Lung (tissue), 12 donors: ENCODE measurements around the gene KCNQ2. TPM values are rescaled to one million over a fixed set of nuclear protein-coding genes. Genes with fewer than 3 reads are reported as not detected.
A peak's percentile ranks its signal among the peaks of the same experiment; 100 is the strongest.

Experiments
- ATAC-seq: fragments of 200-7000 bp; cut with Tn5 transposase; one replicate; pipeline ENCODE4 v1.9.1; 2020; ENCODE audit warnings: moderate number of reproducible peaks; ENCODE audit not compliant: insufficient read depth, low FRiP score
- DNase-seq, 3 donors: peaks; one replicate each; pipeline ENCODE4 v3.0.0-alpha.2; 2013 to 2017
- H3K27ac ChIP-seq, 2 donors: one replicate each; pipeline ENCODE4 v1.5.1; 2013; ENCODE audit warnings: mild to moderate bottlenecking in 2 of 2, moderate library complexity in 2 of 2, control low read depth in 1 of 2, inconsistent platforms in 1 of 2, low read depth in 1 of 2, low read length in 1 of 2
- H3K27me3 ChIP-seq, 3 donors: one replicate each; pipeline ENCODE4 v1.5.1; 2013; ENCODE audit warnings: low read length in 2 of 3; ENCODE audit not compliant: control insufficient read depth in 3 of 3, insufficient read depth in 3 of 3
- H3K36me3 ChIP-seq, 4 donors: one replicate each; pipeline ENCODE4 v1.5.1; 2013; ENCODE audit warnings: low read length in 4 of 4, mild to moderate bottlenecking in 1 of 4, moderate library complexity in 1 of 4; ENCODE audit not compliant: control insufficient read depth in 4 of 4, insufficient read depth in 4 of 4
- H3K4me1 ChIP-seq, 5 donors: one replicate each; pipeline ENCODE4 v1.5.1; 2013; ENCODE audit warnings: low read length in 5 of 5, mild to moderate bottlenecking in 2 of 5, moderate library complexity in 1 of 5; ENCODE audit not compliant: control insufficient read depth in 5 of 5, insufficient read depth in 5 of 5
- H3K4me3 ChIP-seq: one replicate; pipeline ENCODE4 v1.5.1; 2013; ENCODE audit warnings: mild to moderate bottlenecking, control low read depth, moderate library complexity
- H3K9ac ChIP-seq, 2 donors: one replicate each; pipeline ENCODE4 v1.5.1; 2013; ENCODE audit warnings: low read length in 2 of 2, control low read depth in 1 of 2; ENCODE audit not compliant: insufficient read depth in 1 of 2
- H3K9me3 ChIP-seq, 4 donors: one replicate each; pipeline ENCODE4 v1.5.1; 2013; ENCODE audit warnings: low read length in 3 of 4, mild to moderate bottlenecking in 1 of 4, moderate library complexity in 1 of 4; ENCODE audit not compliant: control insufficient read depth in 4 of 4, insufficient read depth in 3 of 4
- CTCF ChIP-seq: IDR thresholded peaks from 2 replicates; pipeline ENCODE4 v1.5.1; 2012; ENCODE audit warnings: mild to moderate bottlenecking; ENCODE audit errors: control extremely low read depth, extremely low read depth
- WGBS, 2 donors: extraction: QIAGEN DNeasy Blood & Tissue Kit; methylation state at CpG; one replicate each; pipeline ENCODE4 v1.1.7; 2013; 5-methylcytosine and 5-hydroxymethylcytosine counted together
- polyA plus RNA-seq, 2 donors: library from polyadenylated mRNA; stranded (reverse); fragments of 200-250 nt; gene quantifications; one replicate each; pipeline ENCODE4 v1.2.1, GENCODE V29; 2013
- total RNA-seq, 2 donors: library from RNA; depleted of rRNA in 1 of 2; stranded (reverse); fragments of >200 nt in 1 of 2; gene quantifications; one replicate each; pipeline ENCODE4 v1.2.1, GENCODE V29; 2014 to 2021
- donor health status: control.
- donor health status: control.
- donor health status: Bipolar disorder and iron deficiency.
- donor health status: healthy.
- donor health status: DM: yes; HTN: yes; CAD: no.

KCNQ2 gene
- total and polyA plus RNA-seq, 4 donors = 0.18 to 6.8 (median 0.28) TPM; not detected in 1

DNA sequence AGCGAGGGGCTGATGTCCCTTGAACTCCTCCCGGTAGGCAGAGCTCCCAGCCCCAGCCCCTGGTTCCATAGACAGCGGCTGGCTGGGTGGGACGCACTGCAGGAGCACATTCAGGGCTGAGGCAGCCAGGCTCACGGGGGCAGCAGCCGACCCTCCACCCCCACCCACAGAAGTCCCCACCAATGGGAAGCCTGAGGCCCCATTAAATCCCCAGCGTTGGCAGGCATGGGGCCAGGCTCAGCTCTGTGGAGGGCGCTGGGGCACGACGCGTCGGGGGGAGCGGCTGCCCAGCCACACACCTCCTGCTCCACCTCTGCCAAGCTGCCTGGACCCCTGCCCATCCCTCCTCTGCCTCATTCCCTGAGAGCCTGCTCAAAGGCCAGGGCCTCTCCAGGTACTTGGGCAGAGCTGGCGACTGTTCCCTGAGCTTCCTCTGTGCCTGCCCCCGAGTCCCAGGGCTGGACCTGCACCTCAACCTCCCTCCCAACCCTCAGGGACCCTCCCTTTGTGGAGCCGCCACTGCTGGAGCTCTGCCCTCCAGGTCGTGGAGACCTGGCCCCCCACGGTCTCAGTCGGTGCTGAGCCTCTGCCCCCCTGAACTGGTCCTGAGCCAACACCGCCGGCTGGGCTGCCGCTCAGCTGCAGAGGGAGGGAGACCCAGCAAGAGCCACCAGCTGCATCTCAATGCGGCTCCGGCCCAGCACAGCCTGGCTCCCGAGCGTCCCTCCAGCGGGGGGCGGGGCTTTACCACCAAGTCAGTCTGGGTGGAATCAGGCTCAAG lies 120.5 kb downstream of the KCNQ2 start:
- no peak for TF ChIP-seq CTCF
- Histone ChIP-seq H3K36me3 (no peaks in the 10 kb centered on the region), H3K4me3 (no peak overlapping the region), H3K9me3 (no peaks in the 10 kb centered on the region), H3K4me1 (peaks cover 0 to 28% (median 6%) of the 10 kb centered on the region in 5 donors), H3K9ac (no peak overlapping the region), H3K27me3 (peaks cover 0 to 6% (median 0%) of the 10 kb centered on the region in 3 donors), H3K27ac (no peak overlapping the region)
- peak; percentile 85 to 90 (median 87) for DNase-seq
- WGBS, 2 donors = 37 to 39% methylated on average over 28 of the region's 28 CpGs
- ATAC-seq = no peak

- ATAC-seq (no peak), DNase-seq (no peak)
- WGBS, 2 donors = 88% methylated on average over 12 of the region's 12 CpGs
- Histone ChIP-seq H3K27ac (no peak overlapping the region), H3K4me3 (no peak overlapping the region), H3K4me1 (peaks cover 0 to 35% (median 7%) of the 10 kb centered on the region in 5 donors), H3K9ac (no peak overlapping the region), H3K36me3 (no peaks in the 10 kb centered on the region), H3K9me3 (no peaks in the 10 kb centered on the region), H3K27me3 (peaks cover 0 to 6% (median 0%) of the 10 kb centered on the region in 3 donors)
- no peak for TF ChIP-seq CTCF
Measured at GRCh38 chr20:63351326-63351700, 121.1 kb downstream of the KCNQ2 start.

GRCh38 chr20:63350597-63351325 lies 121.7 kb downstream of the KCNQ2 start:
- Histone ChIP-seq H3K4me3 (no peak overlapping the region), H3K4me1 (peaks cover 0 to 41% (median 7%) of the 10 kb centered on the region in 5 donors), H3K36me3 (no peaks in the 10 kb centered on the region), H3K9ac (no peak overlapping the region), H3K27ac (no peak overlapping the region), H3K27me3 (peaks cover 0 to 6% (median 0%) of the 10 kb centered on the region in 3 donors), H3K9me3 (no peaks in the 10 kb centered on the region)
- no peak for TF ChIP-seq CTCF
- DNase-seq (no peak), ATAC-seq (no peak)
- WGBS, 2 donors = 88 to 96% methylated on average over 39 to 46 of the region's 46 CpGs

Other genes with a start within 250 kb of the KCNQ2 start
- under 1 TPM in 1 of 2 donors, not detected in 1; 0.71 TPM for gene BIRC7, start 236.8 kb downstream of the KCNQ2 start, total RNA-seq
- gene BIRC7, start 236.8 kb downstream of the KCNQ2 start, polyA plus RNA-seq = 1 to 10 TPM in 1 of 2 donors, under 1 TPM in 1; 0.57 to 1.2 TPM
- 1 to 10 TPM in 1 of 2 donors, not detected in 1; 1.7 TPM for gene NKAIN4, start 218.2 kb downstream of the KCNQ2 start, total RNA-seq
- under 1 TPM in 1 of 2 donors, not detected in 1; 0.10 TPM for gene NKAIN4, start 218.2 kb downstream of the KCNQ2 start, polyA plus RNA-seq
- 100 to 1,000 TPM in 1 of 2 donors, 10 to 100 TPM in 1; 47.0 to 108 TPM for gene ARFGAP1, start 199.8 kb downstream of the KCNQ2 start, total RNA-seq
- gene ARFGAP1, start 199.8 kb downstream of the KCNQ2 start, polyA plus RNA-seq = 100 to 1,000 TPM in 1 of 2 donors, 10 to 100 TPM in 1; 70.8 to 104 TPM
- gene COL20A1, start 179.5 kb downstream of the KCNQ2 start, total RNA-seq = under 1 TPM in 1 of 2 donors, not detected in 1; 0.06 TPM
- under 1 TPM in 1 of 2 donors, not detected in 1; 0.09 TPM for gene COL20A1, start 179.5 kb downstream of the KCNQ2 start, polyA plus RNA-seq
- gene CHRNA4, start 111.3 kb downstream of the KCNQ2 start, total RNA-seq = 1 to 10 TPM in 1 of 2 donors, under 1 TPM in 1; 0.85 to 1.1 TPM
- gene CHRNA4, start 111.3 kb downstream of the KCNQ2 start, polyA plus RNA-seq = under 1 TPM; 0.01 to 0.06 TPM
- gene EEF1A2, start 26.4 kb upstream of the KCNQ2 start, total RNA-seq = 1 to 10 TPM; 1.3 to 1.9 TPM
- gene EEF1A2, start 26.4 kb upstream of the KCNQ2 start, polyA plus RNA-seq = under 1 TPM; 0.47 to 0.73 TPM
- gene PPDPF, start 48.1 kb upstream of the KCNQ2 start, total RNA-seq = 100 to 1,000 TPM in 1 of 2 donors, 10 to 100 TPM in 1; 36.9 to 545 TPM
- gene PPDPF, start 48.1 kb upstream of the KCNQ2 start, polyA plus RNA-seq = 100 to 1,000 TPM; 409 to 540 TPM
- 1 to 10 TPM in 1 of 2 donors, under 1 TPM in 1; 0.34 to 5.1 TPM for gene PTK6, start 64.7 kb upstream of the KCNQ2 start, total RNA-seq
- gene PTK6, start 64.7 kb upstream of the KCNQ2 start, polyA plus RNA-seq = 1 to 10 TPM; 3.1 to 4.3 TPM
- not detected for gene SRMS, start 75.1 kb upstream of the KCNQ2 start, total RNA-seq
- gene SRMS, start 75.1 kb upstream of the KCNQ2 start, polyA plus RNA-seq = under 1 TPM in 1 of 2 donors, not detected in 1; 0.06 TPM
- 1 to 10 TPM; 2.6 to 3.2 TPM for gene FNDC11, start 81.5 kb upstream of the KCNQ2 start, total RNA-seq
- gene FNDC11, start 81.5 kb upstream of the KCNQ2 start, polyA plus RNA-seq = 1 to 10 TPM; 1.0 to 2.0 TPM
- 10 to 100 TPM; 24.4 to 47.2 TPM for gene HELZ2, start 101.6 kb upstream of the KCNQ2 start, total RNA-seq
- gene HELZ2, start 101.6 kb upstream of the KCNQ2 start, polyA plus RNA-seq = 10 to 100 TPM in 1 of 2 donors, 1 to 10 TPM in 1; 9.0 to 26.4 TPM
- gene GMEB2, start 154.4 kb upstream of the KCNQ2 start, total RNA-seq = 10 to 100 TPM in 1 of 2 donors, 1 to 10 TPM in 1; 7.6 to 12.9 TPM
- gene GMEB2, start 154.4 kb upstream of the KCNQ2 start, polyA plus RNA-seq = 10 to 100 TPM in 1 of 2 donors, 1 to 10 TPM in 1; 9.0 to 11.6 TPM
- gene STMN3, start 180.8 kb upstream of the KCNQ2 start, total RNA-seq = 10 to 100 TPM; 15.8 to 18.2 TPM
- gene STMN3, start 180.8 kb upstream of the KCNQ2 start, polyA plus RNA-seq = 10 to 100 TPM; 13.6 to 20.9 TPM
- 10 to 100 TPM; 19.7 to 45.8 TPM for gene RTEL1, start 185.7 kb upstream of the KCNQ2 start, total RNA-seq
- gene RTEL1, start 185.7 kb upstream of the KCNQ2 start, polyA plus RNA-seq = 10 to 100 TPM; 12.4 to 15.6 TPM
- gene TNFRSF6B, start 224.0 kb upstream of the KCNQ2 start, total RNA-seq = 10 to 100 TPM in 1 of 2 donors, 1 to 10 TPM in 1; 1.6 to 19.8 TPM
- gene TNFRSF6B, start 224.0 kb upstream of the KCNQ2 start, polyA plus RNA-seq = 100 to 1,000 TPM in 1 of 2 donors, 10 to 100 TPM in 1; 45.5 to 195 TPM
- 10 to 100 TPM; 29.8 to 56.0 TPM for gene ARFRP1, start 235.3 kb upstream of the KCNQ2 start, total RNA-seq
- gene ARFRP1, start 235.3 kb upstream of the KCNQ2 start, polyA plus RNA-seq = 10 to 100 TPM; 43.9 to 50.8 TPM
- gene ZGPAT, start 235.4 kb upstream of the KCNQ2 start, total RNA-seq = 10 to 100 TPM; 18.3 to 32.9 TPM
- 10 to 100 TPM; 34.5 to 45.0 TPM for gene ZGPAT, start 235.4 kb upstream of the KCNQ2 start, polyA plus RNA-seq